Measurements from ENCODE around the gene MCUR1. TPM values are rescaled to one million over a fixed set of nuclear protein-coding genes. Genes with fewer than 3 reads are reported as not detected.

MCUR1 gene
- total and polyA plus RNA-seq, 2 of the 13 experiments (the other 11 are each of a cell fraction or from before 2014, with no cell fraction given) = 8.0 to 29.6 TPM

DNA sequence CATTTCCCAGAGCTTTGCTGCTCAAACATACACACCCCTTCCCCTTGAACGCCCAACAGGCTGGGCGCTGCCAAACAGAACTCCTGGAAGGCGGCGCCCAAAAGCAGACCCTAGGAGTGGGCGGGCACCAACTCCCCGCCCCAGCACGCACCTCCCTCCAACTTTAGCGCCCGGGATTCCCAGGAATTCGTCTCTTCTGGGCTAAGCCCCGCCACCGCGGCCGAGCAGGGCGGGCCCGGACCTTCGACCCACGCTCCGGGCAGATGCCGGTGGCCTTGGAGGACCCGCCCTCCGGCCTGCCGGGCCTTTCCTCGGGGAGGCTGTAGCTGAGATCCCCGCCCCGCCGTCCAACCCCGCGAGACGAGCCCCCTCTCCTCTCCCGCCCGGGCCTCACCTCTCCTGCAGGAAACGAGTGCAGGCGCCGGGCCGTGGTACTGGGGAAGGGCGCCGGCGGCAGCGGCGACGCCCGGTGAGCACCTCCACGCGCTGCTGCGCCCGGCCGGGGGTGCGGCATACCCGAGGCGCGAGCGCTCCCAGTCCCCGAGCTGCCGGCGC lies 659 bp downstream of the MCUR1 start (continued):
- TF ChIP-seq PHF21A (CRISPR knock-in tag; IDR thresholded peaks at IDR 0.05) (peak; percentile 55), NBN (conservative IDR thresholded peaks at IDR 0.05) (no peak), ZNF549 (CRISPR knock-in tag; IDR thresholded peaks at IDR 0.05) (no peak), ARHGAP35 (CRISPR knock-in tag; IDR thresholded peaks at IDR 0.05; ENCODE audit: borderline replicate concordance) (no peak), ZNF20 (CRISPR knock-in tag; IDR thresholded peaks at IDR 0.05) (0 out of 2 replicates have a peak, but pooled peaks have one; percentile 71), MXI1 (IDR thresholded peaks at IDR 0.05; ENCODE audit: borderline replicate concordance, low read depth, low read length) (no peak; the same call in 2 of the 3 replicates), TAF1 (CRISPR knock-in tag; IDR thresholded peaks at IDR 0.05) (no peak; the same call in 1 of the 2 replicates), ZNF615 (CRISPR knock-in tag; IDR thresholded peaks at IDR 0.05; ENCODE audit: borderline replicate concordance) (no peak), SOX6 (IDR thresholded peaks at IDR 0.05) (no peak), SOX6 (CRISPR knock-in tag; IDR thresholded peaks at IDR 0.05) (no peak), ZNF383 (CRISPR knock-in tag; IDR thresholded peaks at IDR 0.05; ENCODE audit: borderline replicate concordance) (0 out of 2 replicates have a peak, but pooled peaks have one; percentile 34), RXRA (CRISPR knock-in tag; IDR thresholded peaks at IDR 0.05) (peak; percentile 67; the same call in 1 of the 2 replicates), RAD21 (CRISPR knock-in tag; IDR thresholded peaks at IDR 0.05) (no peak; the same call in 1 of the 2 replicates)
- TF ChIP-seq, protein P1, sequence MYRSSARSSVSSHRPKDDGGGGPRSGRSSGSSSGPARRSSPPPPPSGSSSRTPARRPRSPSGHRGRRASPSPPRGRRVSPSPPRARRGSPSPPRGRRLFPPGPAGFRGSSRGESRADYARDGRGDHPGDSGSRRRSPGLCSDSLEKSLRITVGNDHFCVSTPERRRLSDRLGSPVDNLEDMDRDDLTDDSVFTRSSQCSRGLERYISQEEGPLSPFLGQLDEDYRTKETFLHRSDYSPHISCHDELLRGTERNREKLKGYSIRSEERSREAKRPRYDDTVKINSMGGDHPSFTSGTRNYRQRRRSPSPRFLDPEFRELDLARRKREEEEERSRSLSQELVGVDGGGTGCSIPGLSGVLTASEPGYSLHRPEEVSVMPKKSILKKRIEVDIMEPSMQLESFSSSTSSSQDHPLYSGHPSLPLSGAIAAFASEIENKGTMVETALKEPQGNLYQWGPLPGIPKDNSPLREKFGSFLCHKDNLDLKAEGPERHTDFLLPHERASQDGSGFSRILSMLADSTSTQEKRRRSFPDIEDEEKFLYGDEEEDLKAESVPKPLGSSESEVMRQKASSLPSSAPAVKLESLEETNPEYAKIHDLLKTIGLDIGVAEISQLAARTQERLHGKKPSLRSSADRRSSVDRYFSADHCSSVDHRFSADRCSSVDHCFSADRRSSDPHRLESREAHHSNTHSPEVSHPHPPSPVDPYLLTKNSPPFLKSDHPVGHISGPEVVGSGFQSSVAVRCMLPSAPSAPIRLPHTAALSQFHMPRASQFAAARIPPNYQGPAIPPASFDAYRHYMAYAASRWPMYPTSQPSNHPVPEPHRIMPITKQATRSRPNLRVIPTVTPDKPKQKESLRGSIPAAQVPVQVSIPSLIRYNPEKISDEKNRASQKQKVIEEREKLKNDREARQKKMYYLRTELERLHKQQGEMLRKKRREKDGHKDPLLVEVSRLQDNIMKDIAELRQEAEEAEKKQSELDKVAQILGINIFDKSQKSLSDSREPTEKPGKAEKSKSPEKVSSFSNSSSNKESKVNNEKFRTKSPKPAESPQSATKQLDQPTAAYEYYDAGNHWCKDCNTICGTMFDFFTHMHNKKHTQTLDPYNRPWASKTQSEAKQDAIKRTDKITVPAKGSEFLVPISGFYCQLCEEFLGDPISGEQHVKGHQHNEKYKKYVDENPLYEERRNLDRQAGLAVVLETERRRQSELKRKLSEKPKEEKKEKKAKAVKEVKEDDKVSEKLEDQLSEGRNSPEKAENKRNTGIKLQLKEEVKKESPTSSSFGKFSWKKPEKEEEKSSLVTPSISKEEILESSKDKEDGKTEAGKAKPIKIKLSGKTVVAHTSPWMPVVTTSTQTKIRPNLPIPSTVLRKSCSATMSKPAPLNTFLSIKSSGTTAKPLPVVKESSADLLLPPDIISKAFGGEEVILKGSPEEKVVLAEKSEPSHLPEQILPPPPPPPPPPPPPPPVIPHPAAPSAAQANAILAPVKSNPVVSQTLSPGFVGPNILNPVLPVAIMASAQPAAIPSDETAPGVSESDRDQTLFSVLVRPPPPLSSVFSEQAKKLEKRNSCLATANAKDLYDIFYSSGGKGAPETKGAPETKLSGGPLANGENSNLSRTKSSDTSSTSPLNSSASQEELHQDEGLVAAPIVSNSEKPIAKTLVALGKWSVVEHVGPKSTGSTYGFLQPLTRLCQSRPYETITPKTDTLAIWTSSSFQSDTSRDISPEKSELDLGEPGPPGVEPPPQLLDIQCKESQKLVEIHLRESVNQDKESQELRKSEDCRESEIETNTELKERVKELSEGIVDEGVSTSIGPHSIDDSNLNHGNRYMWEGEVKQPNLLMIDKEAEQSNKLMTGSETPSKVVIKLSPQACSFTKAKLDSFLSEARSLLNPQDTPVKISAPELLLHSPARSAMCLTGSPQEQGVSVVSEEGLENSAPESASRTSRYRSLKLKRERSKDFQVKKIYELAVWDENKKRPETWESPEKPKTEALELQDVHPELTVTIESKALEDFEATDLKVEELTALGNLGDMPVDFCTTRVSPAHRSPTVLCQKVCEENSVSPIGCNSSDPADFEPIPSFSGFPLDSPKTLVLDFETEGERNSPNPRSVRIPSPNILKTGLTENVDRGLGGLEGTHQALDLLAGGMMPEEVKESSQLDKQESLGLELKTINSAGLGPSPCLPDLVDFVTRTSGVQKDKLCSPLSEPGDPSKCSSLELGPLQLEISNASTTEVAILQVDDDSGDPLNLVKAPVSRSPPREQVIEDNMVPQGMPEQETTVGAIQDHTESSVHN (CRISPR knock-in tag; IDR thresholded peaks at IDR 0.05) = no peak; the same call in 1 of the 2 replicates
- TF ChIP-seq, protein P2, sequence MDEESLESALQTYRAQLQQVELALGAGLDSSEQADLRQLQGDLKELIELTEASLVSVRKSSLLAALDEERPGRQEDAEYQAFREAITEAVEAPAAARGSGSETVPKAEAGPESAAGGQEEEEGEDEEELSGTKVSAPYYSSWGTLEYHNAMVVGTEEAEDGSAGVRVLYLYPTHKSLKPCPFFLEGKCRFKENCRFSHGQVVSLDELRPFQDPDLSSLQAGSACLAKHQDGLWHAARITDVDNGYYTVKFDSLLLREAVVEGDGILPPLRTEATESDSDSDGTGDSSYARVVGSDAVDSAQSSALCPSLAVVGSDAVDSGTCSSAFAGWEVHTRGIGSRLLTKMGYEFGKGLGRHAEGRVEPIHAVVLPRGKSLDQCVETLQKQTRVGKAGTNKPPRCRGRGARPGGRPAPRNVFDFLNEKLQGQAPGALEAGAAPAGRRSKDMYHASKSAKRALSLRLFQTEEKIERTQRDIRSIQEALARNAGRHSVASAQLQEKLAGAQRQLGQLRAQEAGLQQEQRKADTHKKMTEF (CRISPR knock-in tag; IDR thresholded peaks at IDR 0.05) = peak; percentile 31; the same call in 1 of the 2 replicates
- TF ChIP-seq, protein P3, sequence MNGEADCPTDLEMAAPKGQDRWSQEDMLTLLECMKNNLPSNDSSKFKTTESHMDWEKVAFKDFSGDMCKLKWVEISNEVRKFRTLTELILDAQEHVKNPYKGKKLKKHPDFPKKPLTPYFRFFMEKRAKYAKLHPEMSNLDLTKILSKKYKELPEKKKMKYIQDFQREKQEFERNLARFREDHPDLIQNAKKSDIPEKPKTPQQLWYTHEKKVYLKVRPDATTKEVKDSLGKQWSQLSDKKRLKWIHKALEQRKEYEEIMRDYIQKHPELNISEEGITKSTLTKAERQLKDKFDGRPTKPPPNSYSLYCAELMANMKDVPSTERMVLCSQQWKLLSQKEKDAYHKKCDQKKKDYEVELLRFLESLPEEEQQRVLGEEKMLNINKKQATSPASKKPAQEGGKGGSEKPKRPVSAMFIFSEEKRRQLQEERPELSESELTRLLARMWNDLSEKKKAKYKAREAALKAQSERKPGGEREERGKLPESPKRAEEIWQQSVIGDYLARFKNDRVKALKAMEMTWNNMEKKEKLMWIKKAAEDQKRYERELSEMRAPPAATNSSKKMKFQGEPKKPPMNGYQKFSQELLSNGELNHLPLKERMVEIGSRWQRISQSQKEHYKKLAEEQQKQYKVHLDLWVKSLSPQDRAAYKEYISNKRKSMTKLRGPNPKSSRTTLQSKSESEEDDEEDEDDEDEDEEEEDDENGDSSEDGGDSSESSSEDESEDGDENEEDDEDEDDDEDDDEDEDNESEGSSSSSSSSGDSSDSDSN (CRISPR knock-in tag; IDR thresholded peaks at IDR 0.05) = peak; percentile 94; the same call in 1 of the 2 replicates
- TF ChIP-seq, protein P4, sequence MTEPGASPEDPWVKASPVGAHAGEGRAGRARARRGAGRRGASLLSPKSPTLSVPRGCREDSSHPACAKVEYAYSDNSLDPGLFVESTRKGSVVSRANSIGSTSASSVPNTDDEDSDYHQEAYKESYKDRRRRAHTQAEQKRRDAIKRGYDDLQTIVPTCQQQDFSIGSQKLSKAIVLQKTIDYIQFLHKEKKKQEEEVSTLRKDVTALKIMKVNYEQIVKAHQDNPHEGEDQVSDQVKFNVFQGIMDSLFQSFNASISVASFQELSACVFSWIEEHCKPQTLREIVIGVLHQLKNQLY (CRISPR knock-in tag; IDR thresholded peaks at IDR 0.05) = no peak

Measured in HepG2 (cell line).